ENCODE measurements around the gene ATP2A2. TPM values are rescaled to one million over a fixed set of nuclear protein-coding genes. Genes with fewer than 3 reads are reported as not detected.
A peak's percentile ranks its signal among the peaks of the same experiment; 100 is the strongest.

The ATP2A2 gene
- total and polyA plus RNA-seq, 2 of the 8 experiments (the other 6 are each of a cell fraction or from before 2014, with no cell fraction given), result 86.1 to 271 TPM

- TF ChIP-seq CHD7 (IDR thresholded peaks at IDR 0.05; ENCODE audit: insufficient replicate concordance, low read length) (no peak), BACH1 (IDR thresholded peaks at IDR 0.05; ENCODE audit: low read length) (peak; percentile 54), EP300 (IDR thresholded peaks at IDR 0.05; ENCODE audit: borderline replicate concordance in 1 of 2, low read depth in 2 of 2, low read length in 2 of 2) (no peak), CREB1 (IDR thresholded peaks at IDR 0.05) (no peak), KDM4A (IDR thresholded peaks at IDR 0.05; ENCODE audit: low read depth, low read length, severe bottlenecking) (peak; percentile 79), HDAC2 (IDR thresholded peaks at IDR 0.05; ENCODE audit: borderline replicate concordance in 1 of 2, low read depth in 2 of 2, low read length in 2 of 2) (0 out of 4 replicates have a peak, but pooled peaks of 1 of the 2 experiments have one; percentile 36), E2F6 (IDR thresholded peaks at IDR 0.05) (0 out of 2 replicates have a peak, but pooled peaks have one; percentile 26), TAF7 (optimal IDR thresholded peaks at IDR 0.05; ENCODE audit: borderline replicate concordance, low read depth, low read length) (peak; percentile 70)
Observed at GRCh38 chr12:110280779-110281548, at the start of gene ATP2A2 (continued).
